ENCODE measurements around the gene CENPV. TPM values are rescaled to one million over a fixed set of nuclear protein-coding genes. Genes with fewer than 3 reads are reported as not detected.
A peak's percentile ranks its signal among the peaks of the same experiment; 100 is the strongest.

The CENPV gene
- total and polyA plus RNA-seq, 2 of the 13 experiments (the other 11 are each of a cell fraction or from before 2014, with no cell fraction given) = 193 to 292 TPM

DNA sequence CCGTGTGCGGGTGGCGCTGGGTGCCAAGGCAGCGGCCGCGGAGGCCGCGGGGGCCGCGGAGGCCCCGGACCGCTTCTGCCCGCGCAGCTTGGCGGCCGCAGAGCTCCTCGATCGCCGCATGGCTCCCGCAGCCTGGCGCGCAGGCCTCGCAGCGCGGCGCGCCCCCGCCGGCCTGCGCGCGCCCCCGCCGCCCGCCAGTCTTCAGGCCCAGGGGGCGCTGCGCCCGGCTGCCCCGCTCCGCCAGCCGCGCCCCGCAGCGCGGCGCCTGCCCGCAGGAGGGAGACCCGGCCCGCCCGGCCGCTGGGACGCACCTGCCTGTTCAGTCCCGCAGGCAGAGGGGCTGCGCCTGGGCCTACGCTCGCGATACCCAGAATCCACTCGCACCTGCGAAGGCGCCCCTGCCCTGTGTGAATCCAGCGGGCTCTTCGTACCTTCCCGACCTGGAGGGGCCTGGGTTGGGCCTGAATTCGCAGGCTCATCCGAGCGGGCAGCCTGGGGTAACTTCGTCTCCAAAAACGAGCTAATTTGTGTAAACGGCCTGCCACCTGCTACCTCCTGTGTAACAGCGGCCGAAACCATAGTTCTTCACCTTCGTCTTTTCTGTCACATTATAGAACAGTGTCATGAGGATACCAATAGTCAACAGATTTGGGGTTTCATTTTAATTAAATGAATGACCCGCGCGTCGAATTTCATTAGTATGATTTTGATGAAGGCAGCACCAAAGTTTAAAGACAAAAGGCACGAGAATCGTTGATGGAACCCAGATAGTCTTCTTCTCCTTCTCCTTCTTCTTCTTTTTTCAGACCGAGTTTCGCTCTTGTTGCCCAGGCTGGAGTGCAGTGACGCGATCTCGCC is at the start of gene CENPV (continued):
- TF ChIP-seq ZNF484 (CRISPR knock-in tag; IDR thresholded peaks at IDR 0.05; ENCODE audit: borderline replicate concordance, low read depth) = no peak
- TF ChIP-seq NKX3-1 (CRISPR knock-in tag; IDR thresholded peaks at IDR 0.05) = 0 out of 2 replicates have a peak, but pooled peaks have one; percentile 59
- no peak for TF ChIP-seq ZNF839 (CRISPR knock-in tag; IDR thresholded peaks at IDR 0.05; ENCODE audit: borderline replicate concordance)
- TF ChIP-seq, protein P1, sequence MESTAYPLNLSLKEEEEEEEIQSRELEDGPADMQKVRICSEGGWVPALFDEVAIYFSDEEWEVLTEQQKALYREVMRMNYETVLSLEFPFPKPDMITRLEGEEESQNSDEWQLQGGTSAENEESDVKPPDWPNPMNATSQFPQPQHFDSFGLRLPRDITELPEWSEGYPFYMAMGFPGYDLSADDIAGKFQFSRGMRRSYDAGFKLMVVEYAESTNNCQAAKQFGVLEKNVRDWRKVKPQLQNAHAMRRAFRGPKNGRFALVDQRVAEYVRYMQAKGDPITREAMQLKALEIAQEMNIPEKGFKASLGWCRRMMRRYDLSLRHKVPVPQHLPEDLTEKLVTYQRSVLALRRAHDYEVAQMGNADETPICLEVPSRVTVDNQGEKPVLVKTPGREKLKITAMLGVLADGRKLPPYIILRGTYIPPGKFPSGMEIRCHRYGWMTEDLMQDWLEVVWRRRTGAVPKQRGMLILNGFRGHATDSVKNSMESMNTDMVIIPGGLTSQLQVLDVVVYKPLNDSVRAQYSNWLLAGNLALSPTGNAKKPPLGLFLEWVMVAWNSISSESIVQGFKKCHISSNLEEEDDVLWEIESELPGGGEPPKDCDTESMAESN (CRISPR knock-in tag; conservative IDR thresholded peaks at IDR 0.05) = peak; percentile 99
- peak; percentile 84; the same call in 1 of the 2 replicates for TF ChIP-seq ZNF816 (CRISPR knock-in tag; IDR thresholded peaks at IDR 0.05; ENCODE audit: borderline replicate concordance)
- no peak for TF ChIP-seq TP53 (CRISPR knock-in tag; conservative IDR thresholded peaks at IDR 0.05)
- TF ChIP-seq RARA (CRISPR knock-in tag; IDR thresholded peaks at IDR 0.05) = 0 out of 2 replicates have a peak, but pooled peaks have one; percentile 10
- no peak for TF ChIP-seq KAT8 (CRISPR knock-in tag; IDR thresholded peaks at IDR 0.05)
- TF ChIP-seq SATB2 (CRISPR knock-in tag; IDR thresholded peaks at IDR 0.05) = no peak
- peak; percentile 53; the same call in 1 of the 2 replicates for TF ChIP-seq ZNF563 (CRISPR knock-in tag; IDR thresholded peaks at IDR 0.05)
- no peak for TF ChIP-seq ZNF878 (CRISPR knock-in tag; IDR thresholded peaks at IDR 0.05)
- TF ChIP-seq, protein P2, sequence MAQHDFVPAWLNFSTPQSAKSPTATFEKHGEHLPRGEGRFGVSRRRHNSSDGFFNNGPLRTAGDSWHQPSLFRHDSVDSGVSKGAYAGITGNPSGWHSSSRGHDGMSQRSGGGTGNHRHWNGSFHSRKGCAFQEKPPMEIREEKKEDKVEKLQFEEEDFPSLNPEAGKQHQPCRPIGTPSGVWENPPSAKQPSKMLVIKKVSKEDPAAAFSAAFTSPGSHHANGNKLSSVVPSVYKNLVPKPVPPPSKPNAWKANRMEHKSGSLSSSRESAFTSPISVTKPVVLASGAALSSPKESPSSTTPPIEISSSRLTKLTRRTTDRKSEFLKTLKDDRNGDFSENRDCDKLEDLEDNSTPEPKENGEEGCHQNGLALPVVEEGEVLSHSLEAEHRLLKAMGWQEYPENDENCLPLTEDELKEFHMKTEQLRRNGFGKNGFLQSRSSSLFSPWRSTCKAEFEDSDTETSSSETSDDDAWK (CRISPR knock-in tag; IDR thresholded peaks at IDR 0.05) = no peak
- TF ChIP-seq, protein P3, sequence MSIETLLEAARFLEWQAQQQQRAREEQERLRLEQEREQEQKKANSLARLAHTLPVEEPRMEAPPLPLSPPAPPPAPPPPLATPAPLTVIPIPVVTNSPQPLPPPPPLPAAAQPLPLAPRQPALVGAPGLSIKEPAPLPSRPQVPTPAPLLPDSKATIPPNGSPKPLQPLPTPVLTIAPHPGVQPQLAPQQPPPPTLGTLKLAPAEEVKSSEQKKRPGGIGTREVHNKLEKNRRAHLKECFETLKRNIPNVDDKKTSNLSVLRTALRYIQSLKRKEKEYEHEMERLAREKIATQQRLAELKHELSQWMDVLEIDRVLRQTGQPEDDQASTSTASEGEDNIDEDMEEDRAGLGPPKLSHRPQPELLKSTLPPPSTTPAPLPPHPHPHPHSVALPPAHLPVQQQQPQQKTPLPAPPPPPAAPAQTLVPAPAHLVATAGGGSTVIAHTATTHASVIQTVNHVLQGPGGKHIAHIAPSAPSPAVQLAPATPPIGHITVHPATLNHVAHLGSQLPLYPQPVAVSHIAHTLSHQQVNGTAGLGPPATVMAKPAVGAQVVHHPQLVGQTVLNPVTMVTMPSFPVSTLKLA (IDR thresholded peaks at IDR 0.05) = no peak
- TF ChIP-seq TEAD3 (CRISPR knock-in tag; optimal IDR thresholded peaks at IDR 0.05; ENCODE audit: borderline replicate concordance) = peak; percentile 8
- peak; percentile 86; the same call in 1 of the 2 replicates for TF ChIP-seq ZFP90 (CRISPR knock-in tag; IDR thresholded peaks at IDR 0.05; ENCODE audit: borderline replicate concordance)
- TF ChIP-seq, protein P4, sequence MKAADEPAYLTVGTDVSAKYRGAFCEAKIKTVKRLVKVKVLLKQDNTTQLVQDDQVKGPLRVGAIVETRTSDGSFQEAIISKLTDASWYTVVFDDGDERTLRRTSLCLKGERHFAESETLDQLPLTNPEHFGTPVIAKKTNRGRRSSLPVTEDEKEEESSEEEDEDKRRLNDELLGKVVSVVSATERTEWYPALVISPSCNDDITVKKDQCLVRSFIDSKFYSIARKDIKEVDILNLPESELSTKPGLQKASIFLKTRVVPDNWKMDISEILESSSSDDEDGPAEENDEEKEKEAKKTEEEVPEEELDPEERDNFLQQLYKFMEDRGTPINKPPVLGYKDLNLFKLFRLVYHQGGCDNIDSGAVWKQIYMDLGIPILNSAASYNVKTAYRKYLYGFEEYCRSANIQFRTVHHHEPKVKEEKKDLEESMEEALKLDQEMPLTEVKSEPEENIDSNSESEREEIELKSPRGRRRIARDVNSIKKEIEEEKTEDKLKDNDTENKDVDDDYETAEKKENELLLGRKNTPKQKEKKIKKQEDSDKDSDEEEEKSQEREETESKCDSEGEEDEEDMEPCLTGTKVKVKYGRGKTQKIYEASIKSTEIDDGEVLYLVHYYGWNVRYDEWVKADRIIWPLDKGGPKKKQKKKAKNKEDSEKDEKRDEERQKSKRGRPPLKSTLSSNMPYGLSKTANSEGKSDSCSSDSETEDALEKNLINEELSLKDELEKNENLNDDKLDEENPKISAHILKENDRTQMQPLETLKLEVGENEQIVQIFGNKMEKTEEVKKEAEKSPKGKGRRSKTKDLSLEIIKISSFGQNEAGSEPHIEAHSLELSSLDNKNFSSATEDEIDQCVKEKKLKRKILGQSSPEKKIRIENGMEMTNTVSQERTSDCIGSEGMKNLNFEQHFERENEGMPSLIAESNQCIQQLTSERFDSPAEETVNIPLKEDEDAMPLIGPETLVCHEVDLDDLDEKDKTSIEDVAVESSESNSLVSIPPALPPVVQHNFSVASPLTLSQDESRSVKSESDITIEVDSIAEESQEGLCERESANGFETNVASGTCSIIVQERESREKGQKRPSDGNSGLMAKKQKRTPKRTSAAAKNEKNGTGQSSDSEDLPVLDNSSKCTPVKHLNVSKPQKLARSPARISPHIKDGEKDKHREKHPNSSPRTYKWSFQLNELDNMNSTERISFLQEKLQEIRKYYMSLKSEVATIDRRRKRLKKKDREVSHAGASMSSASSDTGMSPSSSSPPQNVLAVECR (CRISPR knock-in tag; IDR thresholded peaks at IDR 0.05; ENCODE audit: borderline replicate concordance) = 0 out of 2 replicates have a peak, but pooled peaks have one; percentile 19
- TF ChIP-seq PRPF4 (IDR thresholded peaks at IDR 0.05; ENCODE audit: low read depth, low read length, poor library complexity, severe bottlenecking) = peak; percentile 17

Measured in HepG2 (cell line).